ENCODE measurements around the gene POU6F2.
"Not testable (repeated sequence)": the region's sequence is repeated elsewhere in the genome, so short reads cannot be mapped to it uniquely, and the experiment has no call there.

POU6F2 gene

DNA sequence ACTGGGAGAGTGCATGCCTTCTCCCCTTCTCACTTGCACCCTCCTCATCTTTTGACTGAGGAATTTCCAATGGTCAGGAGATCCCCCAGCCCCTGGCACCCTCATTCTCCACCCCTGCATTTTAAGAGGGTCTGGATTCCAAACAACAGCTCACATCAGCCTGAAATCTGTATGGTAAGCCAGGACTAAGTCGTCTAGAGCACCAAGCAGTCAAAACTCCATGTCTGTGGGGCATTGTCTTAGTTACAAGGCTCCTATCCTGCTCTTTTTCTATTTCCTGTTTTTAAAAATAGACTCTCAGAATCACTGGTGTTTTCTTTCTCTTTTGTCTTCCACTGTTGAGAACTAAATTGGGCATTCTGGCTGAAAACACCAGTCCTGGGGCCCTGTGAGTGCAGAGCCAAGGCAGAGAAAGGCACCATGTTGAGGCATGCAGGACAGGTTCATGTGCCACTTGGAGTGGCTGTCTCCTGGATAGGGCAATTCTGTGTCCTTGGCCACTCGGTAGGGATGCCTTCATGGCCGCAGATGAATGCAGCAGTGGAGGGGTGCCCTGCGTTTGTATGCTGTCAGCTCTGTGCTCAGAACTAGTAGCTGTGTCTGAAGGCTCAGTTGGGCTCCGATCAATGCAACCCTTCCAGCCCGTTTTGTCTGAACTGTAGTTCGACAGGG is 371.9 kb downstream of the POU6F2 start:
- no peak for DNase-seq (ENCODE audit: low read depth in 1 of 2, low spot score in 1 of 2)

DNA sequence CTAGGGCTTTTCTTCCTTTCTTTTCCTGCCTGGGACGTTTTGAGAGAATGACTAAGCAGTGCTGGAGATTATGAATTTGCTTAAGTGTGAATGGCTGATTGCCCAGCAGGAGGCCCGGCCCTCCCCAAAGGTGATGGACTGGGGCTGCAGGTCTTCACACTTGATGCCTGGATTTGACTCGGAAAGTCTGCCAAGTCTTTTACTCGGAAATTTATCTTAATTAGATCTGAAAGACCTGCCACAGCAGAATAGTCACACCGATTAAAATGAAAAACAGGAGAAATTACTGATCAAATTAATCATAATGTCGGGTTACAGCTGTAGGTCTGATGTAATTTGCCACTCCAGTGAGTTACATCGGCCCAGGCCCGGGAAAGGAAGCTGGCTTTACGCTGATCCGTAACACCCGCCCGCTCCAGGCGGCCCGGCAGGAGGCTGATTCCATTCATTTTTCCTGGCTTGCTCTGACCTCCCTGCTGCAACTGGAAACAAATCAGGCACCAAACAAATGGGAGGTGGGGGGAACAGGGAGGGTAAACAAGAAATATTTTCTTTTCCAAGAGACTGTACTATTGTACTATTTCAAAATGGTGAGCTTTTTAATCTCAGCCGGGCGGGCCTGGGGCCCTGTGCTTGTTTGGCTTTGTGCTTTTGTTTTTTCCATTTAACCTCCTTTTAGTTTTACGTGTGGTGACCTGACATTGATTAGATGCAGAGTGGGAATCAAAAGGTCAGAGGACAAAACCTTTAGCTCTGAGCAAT is 376.1 kb downstream of the POU6F2 start:
- DNase-seq (ENCODE audit: low read depth in 1 of 2, low spot score in 1 of 2): no peak

- no peak for DNase-seq (ENCODE audit: low read depth in 1 of 2, low spot score in 1 of 2)
These were observed 378.0 kb downstream of the POU6F2 start for GRCh38 chr7:39355664-39356063.

GRCh38 chr7:39356172-39356925 is 378.6 kb downstream of the POU6F2 start:
- no peak for DNase-seq (ENCODE audit: low read depth in 1 of 2, low spot score in 1 of 2)

DNA sequence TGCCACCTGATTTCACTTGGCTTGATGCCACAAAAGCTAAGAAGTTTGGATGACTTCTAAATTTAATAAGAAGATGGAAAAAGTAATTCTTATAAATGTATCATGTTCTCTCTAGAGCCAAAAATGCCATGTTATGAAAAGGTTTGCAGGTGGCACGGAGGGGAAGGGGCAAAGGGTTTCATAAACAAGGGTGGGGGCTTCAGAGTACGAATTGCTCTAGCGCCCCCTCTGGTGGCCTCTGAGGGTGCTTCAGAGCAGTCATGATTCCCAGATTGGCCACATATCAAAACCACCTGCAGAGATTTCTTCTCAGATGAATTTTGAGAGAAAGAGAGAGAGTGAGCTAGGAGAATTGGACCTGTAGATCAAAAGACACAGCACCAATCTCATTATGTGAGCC is 379.9 kb downstream of the POU6F2 start:
- DNase-seq (ENCODE audit: low read depth in 1 of 2, low spot score in 1 of 2): no peak

DNA sequence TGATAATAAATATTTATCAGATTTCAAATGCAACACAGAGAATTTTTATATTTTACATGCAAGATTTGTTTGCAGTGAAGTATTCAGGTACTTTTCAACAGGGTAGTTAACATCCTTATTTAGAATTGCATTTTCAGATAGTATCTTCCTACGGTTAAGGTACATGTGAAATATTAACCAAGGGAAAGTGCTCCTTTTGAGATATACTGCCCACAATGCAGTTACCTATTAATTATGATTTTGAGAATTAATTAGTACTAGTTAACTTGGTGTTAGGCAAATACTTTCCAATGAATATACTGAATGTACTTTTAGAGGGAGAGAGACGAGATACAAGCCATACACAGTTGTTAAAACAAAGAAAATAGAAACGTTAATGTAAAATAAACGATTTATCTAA is 382.3 kb downstream of the POU6F2 start:
- no peak for DNase-seq (ENCODE audit: low read depth in 1 of 2, low spot score in 1 of 2)

- DNase-seq (ENCODE audit: low read depth in 1 of 2, low spot score in 1 of 2): no peak
These were observed 383.1 kb downstream of the POU6F2 start for GRCh38 chr7:39360766-39361165.

GRCh38 chr7:39365751-39366295 is 388.1 kb downstream of the POU6F2 start:
- no peak for DNase-seq (ENCODE audit: low read depth in 1 of 2, low spot score in 1 of 2)

GRCh38 chr7:39367451-39367850 is 389.7 kb downstream of the POU6F2 start:
- DNase-seq (ENCODE audit: low read depth in 1 of 2, low spot score in 1 of 2): no peak

- no peak for DNase-seq (ENCODE audit: low read depth in 1 of 2, low spot score in 1 of 2)
These were observed 390.2 kb downstream of the POU6F2 start for GRCh38 chr7:39367943-39368342.

- DNase-seq (ENCODE audit: low read depth in 1 of 2, low spot score in 1 of 2): no peak
These were observed 394.7 kb downstream of the POU6F2 start for GRCh38 chr7:39372383-39372782.

GRCh38 chr7:39374436-39375040 is 396.8 kb downstream of the POU6F2 start:
- no peak for DNase-seq (ENCODE audit: low read depth in 1 of 2, low spot score in 1 of 2)

DNA sequence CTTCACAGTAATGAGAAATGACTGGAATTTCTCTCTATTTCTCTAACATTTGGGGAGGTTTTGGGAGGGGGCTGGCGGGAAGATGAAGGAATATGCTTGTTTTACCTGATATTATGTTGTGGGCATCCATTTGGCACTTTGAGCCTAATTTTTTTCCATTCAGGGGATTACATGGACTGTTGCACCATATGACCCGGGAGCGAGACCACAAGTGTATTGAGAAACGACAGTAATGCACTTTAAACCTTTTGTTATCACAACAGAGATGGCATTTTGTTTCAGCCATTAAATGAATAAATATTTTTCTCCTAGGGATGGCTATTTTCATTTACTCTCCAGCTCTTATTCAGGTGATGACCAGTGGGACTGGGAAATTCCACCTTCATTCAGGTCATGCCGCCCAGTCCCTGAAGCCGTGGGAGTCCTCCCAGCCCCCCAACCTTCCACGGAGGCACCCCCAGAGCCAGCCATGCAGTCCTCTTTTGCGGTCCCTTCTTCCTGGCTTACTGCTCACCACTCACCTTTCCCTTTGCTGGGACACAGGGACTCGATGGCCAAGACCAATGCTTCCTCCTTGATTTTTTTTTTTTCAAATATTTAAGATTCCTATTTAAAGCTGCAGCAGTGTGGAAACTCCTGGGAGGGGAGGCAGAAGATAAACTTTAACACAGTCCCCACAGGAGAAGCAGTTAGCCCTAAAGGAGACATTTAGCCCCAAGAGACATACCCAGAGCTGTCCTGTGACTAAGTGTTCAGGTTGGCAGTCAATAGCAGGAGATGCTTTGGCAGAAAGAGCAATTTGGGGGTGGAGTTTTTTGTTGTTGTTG is 397.6 kb downstream of the POU6F2 start:
- no peak for DNase-seq (ENCODE audit: low read depth in 1 of 2, low spot score in 1 of 2)

DNA sequence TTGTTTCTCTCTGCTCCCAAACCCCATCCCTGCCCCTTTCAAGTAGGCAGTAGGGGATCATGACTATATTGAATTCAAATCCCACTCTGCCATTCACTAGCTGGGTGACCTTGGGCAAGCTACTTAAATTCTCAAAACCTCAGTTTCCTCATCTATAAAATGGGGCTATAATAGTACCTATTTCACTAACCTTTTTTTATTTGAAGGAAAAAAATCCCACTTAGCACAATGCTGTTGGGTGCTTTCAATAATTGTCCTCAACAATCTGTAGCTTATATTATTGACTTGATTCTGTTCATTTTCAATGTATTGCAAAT is 398.1 kb downstream of the POU6F2 start:
- no peak for DNase-seq (ENCODE audit: low read depth in 1 of 2, low spot score in 1 of 2)

DNA sequence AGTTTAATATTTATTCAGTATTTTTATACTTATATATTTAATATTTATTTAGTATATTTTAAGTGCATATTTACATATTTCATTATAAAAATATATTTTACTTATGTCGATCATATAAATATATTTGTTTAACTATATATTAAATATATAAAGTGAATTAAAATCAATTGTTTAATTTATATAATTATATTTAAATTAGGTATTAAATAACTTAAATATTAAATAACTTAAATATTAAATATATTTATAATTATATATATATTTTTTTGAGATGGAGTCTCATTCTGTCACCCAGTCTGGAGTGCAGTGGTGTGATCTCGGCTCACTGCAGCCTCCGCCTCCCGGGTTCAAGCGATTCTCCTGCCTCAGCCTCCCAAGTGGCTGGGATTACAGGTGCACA is 399.2 kb downstream of the POU6F2 start:
- DNase-seq (ENCODE audit: low read depth in 1 of 2, low spot score in 1 of 2): not testable (repeated sequence)

DNA sequence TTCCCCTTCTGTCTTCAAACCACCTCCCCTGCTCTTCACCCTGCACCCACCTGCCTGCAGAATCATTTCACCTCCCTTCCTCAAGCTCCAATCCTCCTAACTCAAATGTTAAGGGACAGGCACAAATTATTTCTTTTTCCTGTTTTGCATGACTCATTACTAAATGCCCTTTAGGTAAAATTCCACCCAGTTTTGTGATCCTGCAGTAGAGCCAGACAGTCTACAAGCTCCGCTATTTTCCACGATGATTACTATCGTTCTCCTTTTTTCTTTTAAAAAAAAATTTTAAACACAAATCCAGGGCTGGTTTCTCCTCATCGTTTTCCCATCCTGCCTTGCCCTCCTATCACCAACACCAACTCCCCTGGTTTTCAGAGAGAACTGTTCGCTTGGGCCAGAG is 401.7 kb downstream of the POU6F2 start:
- no peak for DNase-seq (ENCODE audit: low read depth in 1 of 2, low spot score in 1 of 2)

DNA sequence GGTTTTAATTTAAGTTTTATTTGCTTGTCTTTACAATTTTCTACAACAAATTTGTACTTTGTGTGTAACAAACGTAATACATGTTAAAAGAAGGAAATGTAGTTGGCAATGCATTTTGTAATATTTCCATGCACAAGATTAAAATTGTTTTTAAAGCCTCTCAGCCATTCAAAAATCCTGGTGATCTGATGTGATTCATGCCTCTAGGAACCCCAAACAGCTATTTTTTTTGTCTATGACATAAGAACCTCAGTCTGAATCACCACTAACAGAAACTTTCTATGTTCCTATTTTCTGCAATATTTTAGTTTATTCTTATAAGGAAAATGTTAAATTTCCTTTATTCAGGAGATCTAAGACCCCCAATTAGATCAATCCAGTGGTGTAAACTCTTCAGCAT is 405.4 kb downstream of the POU6F2 start:
- DNase-seq (ENCODE audit: low read depth in 1 of 2, low spot score in 1 of 2): no peak

DNA sequence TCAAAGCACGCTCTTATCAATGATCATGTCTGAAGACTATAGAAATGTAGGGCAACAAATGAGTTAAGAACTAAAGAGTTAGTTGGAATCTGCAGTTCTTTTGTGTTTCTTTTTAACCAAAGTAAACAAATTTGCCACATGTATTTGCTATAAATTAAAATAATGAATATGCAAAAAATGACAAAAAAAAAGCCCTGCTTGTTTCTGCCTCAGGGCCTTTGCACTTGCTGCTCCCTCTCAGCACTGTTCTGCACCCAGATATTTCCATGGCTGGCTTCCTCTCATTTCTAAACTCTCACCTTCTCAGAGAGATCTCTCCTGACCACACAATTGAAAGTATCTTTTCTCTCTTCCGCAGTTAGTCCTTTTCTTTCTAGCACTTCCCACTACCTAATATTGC is 406.7 kb downstream of the POU6F2 start:
- no peak for DNase-seq (ENCODE audit: low read depth in 1 of 2, low spot score in 1 of 2)

DNA sequence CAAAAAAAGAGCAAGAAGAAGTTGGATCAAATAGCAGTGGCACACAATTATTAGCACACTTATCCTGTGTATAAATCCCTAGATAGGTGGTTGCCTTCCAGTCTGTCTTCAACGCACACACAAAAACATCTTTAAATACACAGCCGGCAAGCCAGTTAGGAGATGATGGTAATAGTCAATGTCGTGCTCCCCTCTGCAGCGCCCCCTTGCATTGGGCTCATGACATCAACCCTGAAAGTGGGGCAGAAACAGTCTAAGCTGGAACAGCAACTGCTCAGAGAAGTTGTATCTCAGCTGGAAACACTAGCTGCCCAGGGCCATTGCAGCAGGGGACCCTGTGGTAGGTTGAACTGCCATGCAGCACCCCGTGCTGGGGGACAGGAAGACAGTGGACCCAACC is 409.0 kb downstream of the POU6F2 start:
- DNase-seq (ENCODE audit: low read depth in 1 of 2, low spot score in 1 of 2): no peak

- no peak for DNase-seq (ENCODE audit: low read depth in 1 of 2, low spot score in 1 of 2)
These were observed 414.4 kb downstream of the POU6F2 start for GRCh38 chr7:39392151-39392550.
